Naive B cell (primary cell): Measurements from ENCODE around the gene RNPEPL1. TPM values are rescaled to one million over a fixed set of nuclear protein-coding genes. Genes with fewer than 3 reads are reported as not detected.

Experiments
- ATAC-seq, 2 donors: fragments of 150-1000 bp; cut with Tn5 transposase; 2 replicates each; pipeline ENCODE4 v1.10.0; 2021; ENCODE audit warnings: low read depth in 2 of 2, mild to moderate bottlenecking in 2 of 2, moderate library complexity in 2 of 2
- DNase-seq: peaks from one replicate; pipeline ENCODE4 v3.0.0; 2022
- H3K27ac Mint-ChIP-seq, 6 donors: one replicate each; pipeline ENCODE4 v1.8.0; 2020 to 2022; ENCODE audit warnings: mild to moderate bottlenecking in 6 of 6, mixed read lengths in 6 of 6, moderate library complexity in 5 of 6, inconsistent platforms in 2 of 6
- H3K27me3 Mint-ChIP-seq, 3 donors: one replicate each; pipeline ENCODE4 v1.8.0; 2021 to 2022; ENCODE audit warnings: mixed read lengths in 3 of 3, mild to moderate bottlenecking in 1 of 3
- H3K36me3 Mint-ChIP-seq, 2 donors: one replicate each; pipeline ENCODE4 v1.8.0; 2020 to 2022; ENCODE audit warnings: mixed read lengths in 2 of 2, inconsistent platforms in 1 of 2, mild to moderate bottlenecking in 1 of 2
- H3K4me1 Mint-ChIP-seq, 3 donors: one replicate each; pipeline ENCODE4 v1.8.0; 2020 to 2022; ENCODE audit warnings: mixed read lengths in 3 of 3, inconsistent platforms in 1 of 3, mild to moderate bottlenecking in 1 of 3, moderate library complexity in 1 of 3
- H3K4me3 Mint-ChIP-seq, 8 donors: one replicate each; pipeline ENCODE4 v1.8.0; 2020 to 2022; ENCODE audit warnings: mild to moderate bottlenecking in 8 of 8, mixed read lengths in 8 of 8, moderate library complexity in 8 of 8, inconsistent platforms in 2 of 8
- H3K9me3 Mint-ChIP-seq, 7 donors: one replicate each; pipeline ENCODE4 v1.8.0; 2020 to 2022; ENCODE audit warnings: mixed read lengths in 7 of 7, mild to moderate bottlenecking in 5 of 7, inconsistent platforms in 2 of 7, moderate library complexity in 1 of 7
- polyA plus RNA-seq, 6 donors: library from polyadenylated mRNA; unstranded; fragments of 300-500 nt; fragmentation: Illumina TruSeq; gene quantifications; one replicate each; pipeline ENCODE4 v1.2.3, GENCODE V29; 2021; ENCODE audit warnings: low read depth in 6 of 6

The RNPEPL1 gene
- polyA plus RNA-seq, 6 donors from 2014 or later, result 15.6 to 44.3 (median 28.3) TPM

DNA sequence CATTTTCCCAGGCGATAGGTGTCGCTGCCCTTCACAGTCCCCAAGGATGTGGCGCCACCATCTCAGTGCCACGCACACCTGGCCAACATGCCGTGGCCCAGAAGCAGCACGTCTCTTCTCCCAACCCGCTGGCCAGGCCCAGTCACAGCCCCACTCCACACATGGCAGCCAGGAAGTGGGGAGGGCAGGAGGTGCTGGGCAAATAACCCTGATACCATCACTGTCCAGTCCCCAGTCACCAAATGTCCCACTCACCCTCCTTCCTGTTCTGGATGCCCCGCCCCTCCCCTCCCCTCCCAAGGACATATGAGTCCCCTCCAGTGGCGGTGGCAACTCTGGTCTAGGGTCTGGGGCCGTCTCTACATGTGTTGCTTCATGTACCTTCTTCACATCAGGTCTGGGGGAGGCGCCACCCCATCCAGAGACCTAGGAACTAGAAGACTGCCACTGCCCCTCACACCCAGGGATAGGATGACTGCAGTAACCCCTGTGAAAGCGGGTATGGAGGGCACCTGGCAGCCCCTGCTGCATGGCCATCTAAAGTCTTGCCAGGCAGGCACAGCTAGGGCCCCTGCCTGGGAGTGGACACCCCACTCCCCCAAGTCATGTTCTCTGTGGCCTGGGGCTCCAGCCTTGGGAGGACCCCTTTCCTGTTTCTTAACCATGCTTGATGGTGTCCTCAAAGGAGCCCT, 10.9 kb downstream of the RNPEPL1 start:
- Mint-ChIP-seq H3K27ac (peak overlapping the region in 2 of 6 donors; percentile 30 to 70), H3K4me1 (peaks cover 39 to 43% (median 42%) of the 10 kb centered on the region in 3 donors), H3K9me3 (peaks cover 0 to 5% (median 0%) of the 10 kb centered on the region in 7 donors), H3K27me3 (no peaks in the 10 kb centered on the region), H3K4me3 (no peak overlapping the region), H3K36me3 (peaks cover 0 to 18% of the 10 kb centered on the region in 2 donors)
- ATAC-seq (no peak), DNase-seq (no peak)

DNA sequence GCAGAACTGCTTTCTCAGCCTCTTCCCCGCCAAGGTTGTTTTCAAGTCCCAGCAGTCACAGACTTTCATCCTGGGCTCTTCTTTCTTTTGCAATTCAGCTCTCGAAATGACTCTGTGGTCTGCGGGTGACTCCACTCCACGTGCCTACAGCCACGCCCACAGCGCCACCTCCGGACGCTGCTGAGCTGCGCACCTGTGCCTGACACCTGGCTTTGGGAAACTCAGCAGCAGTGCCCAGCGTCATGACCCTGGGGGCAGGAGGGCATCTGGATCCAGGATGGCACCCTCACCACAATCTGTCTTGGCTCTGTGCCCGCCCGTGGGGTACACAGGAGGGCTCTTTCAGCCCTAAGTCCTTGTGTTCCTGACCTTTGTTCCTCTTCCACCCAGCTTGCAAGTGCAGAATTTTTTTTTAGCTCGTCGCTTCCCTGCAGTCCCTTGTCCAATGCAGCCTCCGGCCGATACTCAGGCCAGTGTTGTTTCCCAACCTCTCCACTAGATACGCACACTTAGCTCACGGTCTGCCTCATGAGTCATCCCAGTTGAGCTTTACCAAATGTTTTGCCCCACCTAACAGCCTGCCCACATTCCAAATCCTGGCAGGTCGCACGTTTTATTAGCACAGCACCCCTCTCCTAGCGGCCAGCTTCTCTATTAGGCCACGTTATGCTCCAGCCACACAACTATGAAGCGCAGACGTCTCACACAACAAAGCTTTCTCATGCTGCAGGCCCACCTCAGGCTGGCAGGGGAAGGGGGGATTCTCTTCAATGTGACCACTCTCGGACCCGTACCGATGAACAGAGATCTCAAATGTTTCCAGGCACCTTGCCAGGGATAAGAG, 11.7 kb downstream of the RNPEPL1 start:
- peak overlapping the region in 2 of 6 donors; percentile 29 to 70 for H3K27ac Mint-ChIP-seq
- peaks cover 0 to 5% (median 0%) of the 10 kb centered on the region in 7 donors for H3K9me3 Mint-ChIP-seq
- H3K4me3 Mint-ChIP-seq, result peak overlapping the region in 2 of 8 donors; percentile 31 to 44
- H3K27me3 Mint-ChIP-seq, result no peaks in the 10 kb centered on the region
- DNase-seq, result no peak
- peaks cover 0 to 18% of the 10 kb centered on the region in 2 donors for H3K36me3 Mint-ChIP-seq
- ATAC-seq, result peak in 1 of 2 donors; percentile 44
- H3K4me1 Mint-ChIP-seq, result peaks cover 47 to 50% (median 50%) of the 10 kb centered on the region in 3 donors

DNA sequence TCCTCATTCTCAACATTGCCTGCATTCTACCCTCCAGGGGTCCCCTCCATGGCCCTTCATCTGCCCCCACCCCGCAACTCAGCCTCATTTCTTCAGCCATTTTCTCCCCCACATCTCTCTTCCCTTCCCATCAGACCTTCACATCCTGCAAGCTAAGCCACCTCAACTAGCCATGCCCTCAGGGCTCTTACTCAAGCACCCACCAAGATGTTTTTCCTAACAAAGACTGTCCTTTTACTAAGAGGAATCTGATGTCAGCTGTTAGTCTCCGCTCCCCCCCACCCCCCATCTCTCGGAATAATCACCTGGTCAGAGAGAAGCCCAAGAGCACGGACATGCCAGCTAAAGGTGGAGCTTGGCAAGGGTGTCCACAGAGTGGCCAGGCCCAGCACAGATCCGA, 13.5 kb downstream of the RNPEPL1 start:
- peak overlapping the region in 1 of 8 donors; percentile 18 for H3K4me3 Mint-ChIP-seq
- H3K27ac Mint-ChIP-seq, result peak overlapping the region in 1 of 6 donors; percentile 44

DNA sequence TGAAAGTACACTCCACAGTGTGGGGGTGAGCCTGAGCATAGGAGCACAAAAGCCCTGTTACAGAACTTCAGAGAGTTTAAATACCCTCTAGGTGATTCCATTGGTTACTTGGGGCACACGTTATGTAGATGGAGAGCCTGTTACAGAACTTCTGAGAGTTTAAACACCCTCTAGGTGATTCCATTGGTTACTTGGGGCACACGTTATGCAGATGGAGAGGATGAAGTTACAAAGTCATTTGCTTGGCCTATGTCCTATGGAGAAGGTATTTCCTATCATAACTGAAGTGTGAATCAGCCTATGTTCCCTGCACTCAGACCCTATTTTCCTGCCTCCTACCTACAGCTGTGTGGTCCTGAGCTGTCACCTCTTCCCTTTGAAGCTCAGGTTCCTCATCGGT, 14.5 kb downstream of the RNPEPL1 start:
- no peaks in the 10 kb centered on the region for H3K27me3 Mint-ChIP-seq
- no peak for DNase-seq
- peaks cover 58 to 69% (median 68%) of the 10 kb centered on the region in 3 donors for H3K4me1 Mint-ChIP-seq
- H3K36me3 Mint-ChIP-seq, result peaks cover 0 to 18% of the 10 kb centered on the region in 2 donors
- ATAC-seq, result no peak
- peaks cover 0 to 5% (median 0%) of the 10 kb centered on the region in 7 donors for H3K9me3 Mint-ChIP-seq
- peak overlapping the region in 1 of 6 donors; percentile 80 for H3K27ac Mint-ChIP-seq
- H3K4me3 Mint-ChIP-seq, result peak overlapping the region in 2 of 8 donors; percentile 65 to 78

More for the DNA sequence above, 13.5 kb downstream of the RNPEPL1 start:
- Mint-ChIP-seq H3K9me3 (peaks cover 0 to 5% (median 0%) of the 10 kb centered on the region in 7 donors), H3K27me3 (no peaks in the 10 kb centered on the region), H3K4me1 (peaks cover 54 to 62% (median 60%) of the 10 kb centered on the region in 3 donors), H3K36me3 (peaks cover 0 to 18% of the 10 kb centered on the region in 2 donors)
- no peak for DNase-seq
- no peak for ATAC-seq

DNA sequence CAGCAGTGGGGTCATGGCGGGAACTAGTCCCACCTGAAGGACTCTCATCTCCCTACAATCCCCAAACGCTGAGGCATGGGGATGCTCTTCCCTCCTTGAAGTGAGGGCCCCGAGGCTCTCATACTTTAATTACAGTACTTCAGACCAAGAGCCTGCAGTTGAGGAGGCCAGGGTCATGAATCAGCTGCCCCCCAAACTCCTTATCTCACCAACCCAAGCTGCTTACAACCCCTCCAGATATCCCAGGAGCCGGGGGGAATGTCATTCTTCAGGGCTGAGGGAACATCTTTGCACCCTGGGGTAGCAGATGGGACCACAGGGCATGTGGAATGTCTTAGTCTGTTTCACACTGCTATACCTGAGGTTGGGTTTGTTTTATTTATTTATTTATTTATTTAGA, 15.5 kb downstream of the RNPEPL1 start:
- no peaks in the 10 kb centered on the region for H3K27me3 Mint-ChIP-seq
- no peak for ATAC-seq
- DNase-seq, result no peak
- H3K4me1 Mint-ChIP-seq, result peaks cover 64 to 79% (median 73%) of the 10 kb centered on the region in 3 donors
- H3K27ac Mint-ChIP-seq, result peak overlapping the region in 2 of 6 donors; percentile 78 to 99
- H3K36me3 Mint-ChIP-seq, result peaks cover 0 to 18% of the 10 kb centered on the region in 2 donors
- peak overlapping the region in 4 of 8 donors; percentile 1 to 99 (median 61) for H3K4me3 Mint-ChIP-seq
- peaks cover 0 to 5% (median 0%) of the 10 kb centered on the region in 7 donors for H3K9me3 Mint-ChIP-seq

DNA sequence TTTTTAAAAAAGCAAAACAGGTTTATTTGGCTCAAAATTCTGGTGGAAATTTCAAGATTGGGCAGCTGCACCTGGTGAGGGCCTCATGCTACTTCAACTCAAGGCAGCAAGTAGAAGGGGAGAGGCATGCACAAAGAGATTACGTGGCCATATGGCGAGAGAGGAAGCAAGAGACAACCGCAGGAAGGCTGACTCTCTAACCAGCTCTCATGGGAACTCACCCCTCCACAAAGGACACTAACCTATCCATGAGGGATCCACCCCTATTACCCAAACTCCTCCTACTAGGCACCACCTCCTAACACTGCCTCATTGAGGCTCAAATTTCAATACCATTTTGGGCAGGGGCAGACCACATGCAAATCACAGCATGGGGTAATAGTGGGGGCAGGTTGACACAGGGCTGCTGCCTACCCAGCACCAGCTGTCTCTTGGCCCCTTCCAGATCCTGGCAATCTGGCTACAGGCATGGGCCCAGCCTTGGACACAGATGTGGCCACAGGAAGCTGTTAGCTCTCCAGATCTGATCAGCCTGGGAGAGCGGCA, 16.3 kb downstream of the RNPEPL1 start:
- Mint-ChIP-seq H3K36me3 (peaks cover 0 to 18% of the 10 kb centered on the region in 2 donors), H3K27me3 (no peaks in the 10 kb centered on the region), H3K27ac (peak overlapping the region in 4 of 6 donors; percentile 85 to 99 (median 96)), H3K4me1 (peaks cover 63 to 77% (median 73%) of the 10 kb centered on the region in 3 donors), H3K4me3 (peak overlapping the region; percentile 92 to 99 (median 95)), H3K9me3 (peaks cover 0 to 5% (median 0%) of the 10 kb centered on the region in 7 donors)
- peak; percentile 29 for DNase-seq
- ATAC-seq, result peak in 1 of 2 donors; percentile 5

DNA sequence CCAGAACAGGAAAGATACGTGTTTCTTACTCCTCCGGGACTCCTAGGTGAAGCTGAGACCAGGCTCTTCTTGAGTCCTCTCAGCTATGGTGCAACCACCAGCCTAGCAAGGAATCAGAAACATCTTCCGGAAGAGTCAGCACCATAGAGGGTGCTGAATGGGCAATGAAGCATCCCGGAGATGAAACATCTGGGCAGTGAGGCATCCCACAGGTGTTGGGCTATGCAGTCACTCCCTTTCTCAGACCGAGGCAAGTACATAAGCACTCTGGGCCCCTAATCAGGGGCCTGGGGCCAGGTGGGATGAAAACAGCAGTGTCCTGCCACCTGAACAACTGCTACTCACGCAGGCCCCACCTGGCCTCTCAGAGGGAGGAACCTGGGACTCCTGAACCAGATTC, 16.8 kb downstream of the RNPEPL1 start:
- ATAC-seq (peak in 1 of 2 donors; percentile 17), DNase-seq (peak; percentile 32)
- H3K27ac Mint-ChIP-seq, result peak overlapping the region in 5 of 6 donors; percentile 93 to 99 (median 99)
- peaks cover 0 to 5% (median 0%) of the 10 kb centered on the region in 7 donors for H3K9me3 Mint-ChIP-seq
- peaks cover 57 to 71% (median 68%) of the 10 kb centered on the region in 3 donors for H3K4me1 Mint-ChIP-seq
- H3K4me3 Mint-ChIP-seq, result peak overlapping the region; percentile 92 to 99 (median 95)
- H3K27me3 Mint-ChIP-seq, result no peaks in the 10 kb centered on the region
- H3K36me3 Mint-ChIP-seq, result peaks cover 0 to 16% of the 10 kb centered on the region in 2 donors

DNA sequence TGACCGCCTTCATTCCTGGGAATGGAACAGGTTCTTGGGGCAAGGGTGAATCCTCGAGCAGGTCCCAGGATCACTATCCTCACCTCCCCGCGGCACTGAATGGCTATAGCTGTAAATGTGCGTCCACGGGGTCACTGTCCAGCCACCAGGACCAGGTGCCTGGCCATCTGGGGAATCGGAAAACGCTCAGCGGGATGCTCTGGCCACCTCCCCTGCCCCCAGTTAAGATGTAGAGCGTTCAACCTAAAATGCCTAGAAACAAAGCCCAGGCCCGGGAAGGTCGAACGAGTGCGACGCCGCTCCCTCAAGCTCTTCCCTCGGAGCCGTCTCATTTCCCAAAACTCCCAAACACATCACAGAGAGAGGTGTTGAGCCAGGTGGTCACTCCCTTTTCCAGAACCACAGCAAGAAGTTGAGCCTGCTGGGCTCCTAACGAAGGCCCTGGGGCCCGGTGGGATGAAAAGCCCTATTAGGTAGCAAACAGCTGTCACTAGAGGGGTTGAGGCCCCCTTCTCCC, 17.5 kb downstream of the RNPEPL1 start:
- H3K9me3 Mint-ChIP-seq, result peaks cover 0 to 4% (median 0%) of the 10 kb centered on the region in 7 donors
- H3K27ac Mint-ChIP-seq, result peak overlapping the region; percentile 98 to 99 (median 99)
- H3K27me3 Mint-ChIP-seq, result no peaks in the 10 kb centered on the region
- DNase-seq (no peak), ATAC-seq (no peak)
- peak overlapping the region; percentile 92 to 99 (median 95) for H3K4me3 Mint-ChIP-seq
- H3K4me1 Mint-ChIP-seq, result peaks cover 51 to 66% (median 61%) of the 10 kb centered on the region in 3 donors
- peaks cover 0 to 9% of the 10 kb centered on the region in 2 donors for H3K36me3 Mint-ChIP-seq

DNA sequence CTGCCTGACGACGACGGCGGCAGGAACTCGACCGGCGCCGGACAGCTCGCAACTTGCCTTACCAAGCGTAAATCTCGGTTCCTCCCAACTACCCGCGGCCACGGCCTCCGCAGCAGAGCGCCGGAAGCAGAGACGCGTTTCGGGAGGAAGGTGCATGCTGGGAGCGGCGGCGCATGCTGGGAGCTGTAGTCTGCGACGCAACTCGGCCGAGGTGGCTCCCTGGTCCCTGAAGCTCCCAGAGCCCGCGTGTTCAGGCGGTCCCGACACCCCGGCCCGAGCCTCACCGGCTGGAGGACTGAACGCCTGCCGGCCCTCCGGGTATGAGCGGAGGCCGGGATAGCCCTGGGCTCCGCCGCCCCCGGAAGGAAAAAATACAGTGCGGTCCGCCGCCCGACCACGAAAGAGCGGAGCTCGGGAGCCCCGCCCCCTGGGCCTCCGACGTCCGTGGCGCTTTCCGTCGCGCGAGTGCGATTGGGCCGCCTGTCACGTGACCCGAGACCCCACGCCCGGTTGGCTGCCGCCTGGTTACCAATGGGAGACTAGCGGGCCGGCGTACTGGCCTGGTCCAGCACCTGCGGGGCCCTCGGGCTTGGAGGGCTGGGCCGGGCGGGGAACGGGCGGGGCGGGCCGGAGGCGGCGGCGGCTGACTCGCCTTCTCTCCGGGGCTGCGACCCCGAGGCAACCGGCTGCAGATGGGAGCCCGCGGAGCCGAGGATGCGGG, 18.1 kb downstream of the RNPEPL1 start, which contains the start of gene CAPN10:
CAPN10 (plus strand) TSS at position 537 of the 721 bp plus-strand sequence; CDS start at position 715, 178 bp downstream.
- H3K27ac Mint-ChIP-seq, result peak within 1 kb of the TSS; percentile 98 to 99 (median 99)
- H3K9me3 Mint-ChIP-seq, result peaks cover 0 to 2% (median 0%) of the 10 kb centered on the region in 7 donors
- peaks cover 0 to 6% of the 10 kb centered on the region in 2 donors for H3K36me3 Mint-ChIP-seq
- DNase-seq (peak; percentile 98), ATAC-seq (peak; percentile 81 to 85)
- peaks cover 51 to 63% (median 62%) of the 10 kb centered on the region in 3 donors for H3K4me1 Mint-ChIP-seq
- H3K27me3 Mint-ChIP-seq, result no peaks in the 10 kb centered on the region
- H3K4me3 Mint-ChIP-seq, result peak within 1 kb of the TSS; percentile 92 to 99 (median 95)

DNA sequence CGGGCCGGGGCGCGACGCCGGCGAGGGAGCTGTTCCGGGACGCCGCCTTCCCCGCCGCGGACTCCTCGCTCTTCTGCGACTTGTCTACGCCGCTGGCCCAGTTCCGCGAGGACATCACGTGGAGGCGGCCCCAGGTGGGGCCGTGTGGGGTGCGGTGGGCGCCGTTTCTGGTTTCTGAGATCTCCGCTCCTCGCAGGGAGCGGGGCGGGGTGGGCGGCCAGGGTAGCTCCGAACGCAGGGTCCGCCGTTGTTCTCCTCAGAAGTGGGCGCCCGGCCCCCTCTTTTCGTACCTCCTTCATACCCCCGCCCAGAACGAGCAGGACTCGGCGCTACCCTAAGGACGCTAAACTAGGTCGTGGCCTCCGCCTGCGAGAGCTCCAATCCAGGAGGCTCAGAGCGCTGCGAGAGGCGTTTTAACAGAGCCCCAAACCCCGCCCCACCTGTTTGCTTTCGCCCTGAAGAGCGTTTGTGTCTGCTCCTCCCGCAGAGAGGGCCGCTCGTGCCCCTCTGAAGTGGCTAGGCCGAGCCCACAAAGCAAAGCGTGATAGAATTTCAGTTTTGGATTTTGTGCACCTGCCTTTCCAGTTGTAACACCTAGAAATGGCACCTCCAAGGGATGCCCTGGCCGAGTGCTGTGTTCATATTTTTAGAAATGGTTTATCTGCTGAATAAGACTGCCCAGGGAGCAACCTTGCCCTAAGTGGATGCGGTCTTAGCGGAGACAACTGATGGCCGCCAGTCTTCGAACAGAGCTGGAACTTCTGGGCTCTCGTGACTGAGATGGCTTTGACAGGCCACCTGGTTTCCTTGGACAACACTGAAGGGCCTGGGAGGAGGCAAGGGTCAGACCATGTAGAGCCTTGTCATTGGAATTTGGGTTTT, 18.9 kb downstream of the RNPEPL1 start:
- peaks cover 50 to 61% (median 55%) of the 10 kb centered on the region in 3 donors for H3K4me1 Mint-ChIP-seq
- ATAC-seq, result peak; percentile 12 to 17
- no peak for DNase-seq
- peak overlapping the region; percentile 9 to 99 (median 66) for H3K27ac Mint-ChIP-seq
- peaks cover 0 to 7% of the 10 kb centered on the region in 2 donors for H3K36me3 Mint-ChIP-seq
- H3K27me3 Mint-ChIP-seq, result no peaks in the 10 kb centered on the region
- H3K9me3 Mint-ChIP-seq, result no peaks in the 10 kb centered on the region
- H3K4me3 Mint-ChIP-seq, result peak overlapping the region; percentile 89 to 98 (median 94)

DNA sequence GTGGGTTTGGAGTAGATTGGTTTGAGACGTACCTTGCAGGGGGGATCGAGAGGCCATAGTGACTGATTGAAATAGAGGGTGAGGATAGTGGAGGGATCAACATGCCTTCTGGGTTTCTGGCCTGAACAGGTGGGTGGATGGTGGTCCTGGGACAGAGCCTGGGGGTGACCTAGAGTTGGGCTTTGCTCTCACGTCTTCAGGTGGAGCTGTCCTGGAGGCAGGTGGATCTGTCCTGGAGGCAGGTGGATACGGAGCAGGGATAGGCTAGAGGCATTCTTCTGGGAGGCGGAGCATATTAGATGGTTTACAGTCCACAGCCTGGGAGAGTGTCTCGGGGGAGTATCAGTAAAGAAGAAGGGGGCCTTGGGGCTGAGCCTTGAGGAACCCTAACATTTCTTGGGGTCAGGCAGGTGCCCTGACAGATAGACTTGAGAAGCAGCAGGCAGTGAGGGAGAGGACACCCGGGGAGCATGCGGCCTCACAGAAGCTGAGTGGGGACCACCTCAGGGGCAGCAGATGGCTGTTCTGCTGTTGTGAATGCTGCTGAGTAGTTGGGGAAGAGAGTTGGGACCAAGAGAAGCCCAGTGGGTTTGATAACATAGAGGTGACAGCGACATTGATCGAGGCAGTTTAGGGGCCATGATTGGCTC, 19.8 kb downstream of the RNPEPL1 start:
- Mint-ChIP-seq H3K27me3 (no peaks in the 10 kb centered on the region), H3K4me3 (peak overlapping the region; percentile 89 to 98 (median 94)), H3K4me1 (peaks cover 43 to 51% (median 49%) of the 10 kb centered on the region in 3 donors), H3K9me3 (no peaks in the 10 kb centered on the region), H3K27ac (peak overlapping the region in 5 of 6 donors; percentile 10 to 99 (median 79)), H3K36me3 (peaks cover 0 to 7% of the 10 kb centered on the region in 2 donors)
- ATAC-seq (no peak), DNase-seq (no peak)
